Measurements from ENCODE around the gene PKN2. TPM values are rescaled to one million over a fixed set of nuclear protein-coding genes. Genes with fewer than 3 reads are reported as not detected.

The PKN2 gene
- total RNA-seq, 2 donors from 2014 or later: 19.8 to 22.1 TPM

DNA sequence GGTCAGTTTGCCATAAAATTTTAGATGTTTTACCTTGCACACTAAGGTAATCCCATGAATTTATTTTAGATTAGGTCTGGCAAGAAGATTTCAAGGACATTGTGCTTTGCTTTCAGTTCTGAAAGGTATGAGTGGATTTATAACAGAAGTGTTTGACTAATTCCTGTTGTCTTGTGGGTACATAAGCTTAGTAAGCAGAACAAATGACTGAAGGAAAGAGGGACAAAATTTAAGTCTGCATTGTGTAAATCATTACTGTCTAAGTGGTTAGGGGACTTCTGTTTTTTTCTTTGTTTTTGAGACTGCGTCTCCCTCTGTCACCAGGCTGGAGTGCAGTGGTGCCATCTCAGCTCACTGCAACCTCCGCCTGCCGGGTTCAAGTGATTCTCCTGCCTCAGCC, 60.1 kb downstream of the PKN2 start:
- 96% methylated on average over 3 of the region's 3 CpGs for WGBS, 2 donors
- Histone ChIP-seq H3K4me1 (no peaks in the 10 kb centered on the region), H3K9me3 (no peaks in the 10 kb centered on the region), H3K27me3 (no peaks in the 10 kb centered on the region), H3K27ac (no peak overlapping the region), H3K4me3 (no peak overlapping the region), H3K36me3 (replicated peaks in 1 of 2; ENCODE audit: insufficient read depth in 1 of 2, low read depth in 2 of 2) (no peaks in the 10 kb centered on the region)
- no peak for DNase-seq
- TF ChIP-seq, protein P1, sequence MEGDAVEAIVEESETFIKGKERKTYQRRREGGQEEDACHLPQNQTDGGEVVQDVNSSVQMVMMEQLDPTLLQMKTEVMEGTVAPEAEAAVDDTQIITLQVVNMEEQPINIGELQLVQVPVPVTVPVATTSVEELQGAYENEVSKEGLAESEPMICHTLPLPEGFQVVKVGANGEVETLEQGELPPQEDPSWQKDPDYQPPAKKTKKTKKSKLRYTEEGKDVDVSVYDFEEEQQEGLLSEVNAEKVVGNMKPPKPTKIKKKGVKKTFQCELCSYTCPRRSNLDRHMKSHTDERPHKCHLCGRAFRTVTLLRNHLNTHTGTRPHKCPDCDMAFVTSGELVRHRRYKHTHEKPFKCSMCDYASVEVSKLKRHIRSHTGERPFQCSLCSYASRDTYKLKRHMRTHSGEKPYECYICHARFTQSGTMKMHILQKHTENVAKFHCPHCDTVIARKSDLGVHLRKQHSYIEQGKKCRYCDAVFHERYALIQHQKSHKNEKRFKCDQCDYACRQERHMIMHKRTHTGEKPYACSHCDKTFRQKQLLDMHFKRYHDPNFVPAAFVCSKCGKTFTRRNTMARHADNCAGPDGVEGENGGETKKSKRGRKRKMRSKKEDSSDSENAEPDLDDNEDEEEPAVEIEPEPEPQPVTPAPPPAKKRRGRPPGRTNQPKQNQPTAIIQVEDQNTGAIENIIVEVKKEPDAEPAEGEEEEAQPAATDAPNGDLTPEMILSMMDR (IDR thresholded peaks at IDR 0.05): no peak
- no peak for TF ChIP-seq POLR2A (IDR thresholded peaks at IDR 0.05)
- ATAC-seq: no peak
- intact Hi-C loops (cut with DNase I): no loop called here

DNA sequence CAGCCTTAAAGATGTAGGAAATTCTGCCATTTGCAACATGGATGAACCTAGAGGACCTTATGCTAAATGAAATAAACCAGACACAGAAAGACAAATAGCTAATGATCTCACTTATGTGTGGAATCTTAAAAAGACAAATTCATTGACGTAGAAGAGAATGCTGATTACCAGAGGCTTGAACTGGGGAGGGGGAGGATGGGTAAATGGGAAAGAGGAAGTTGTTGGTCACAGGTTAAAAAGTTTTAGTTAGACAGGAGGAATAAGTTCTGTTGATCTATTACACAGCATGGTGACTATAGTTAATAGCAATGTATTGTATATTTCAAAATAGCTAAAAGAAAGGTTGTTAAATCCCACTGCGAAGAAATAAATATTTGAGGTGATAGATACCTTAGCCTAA, 62.8 kb downstream of the PKN2 start:
- DNase-seq: no peak
- Histone ChIP-seq H3K4me1 (no peaks in the 10 kb centered on the region), H3K9me3 (no peaks in the 10 kb centered on the region), H3K27ac (no peak overlapping the region), H3K36me3 (replicated peaks in 1 of 2; ENCODE audit: insufficient read depth in 1 of 2, low read depth in 2 of 2) (no peaks in the 10 kb centered on the region), H3K27me3 (no peaks in the 10 kb centered on the region), H3K4me3 (no peak overlapping the region)
- 94 to 96% methylated on average over 2 of the region's 2 CpGs for WGBS, 2 donors
- intact Hi-C loops (cut with DNase I): no loop called here
- no peak for ATAC-seq
- TF ChIP-seq, protein P1 (IDR thresholded peaks at IDR 0.05): no peak

DNA sequence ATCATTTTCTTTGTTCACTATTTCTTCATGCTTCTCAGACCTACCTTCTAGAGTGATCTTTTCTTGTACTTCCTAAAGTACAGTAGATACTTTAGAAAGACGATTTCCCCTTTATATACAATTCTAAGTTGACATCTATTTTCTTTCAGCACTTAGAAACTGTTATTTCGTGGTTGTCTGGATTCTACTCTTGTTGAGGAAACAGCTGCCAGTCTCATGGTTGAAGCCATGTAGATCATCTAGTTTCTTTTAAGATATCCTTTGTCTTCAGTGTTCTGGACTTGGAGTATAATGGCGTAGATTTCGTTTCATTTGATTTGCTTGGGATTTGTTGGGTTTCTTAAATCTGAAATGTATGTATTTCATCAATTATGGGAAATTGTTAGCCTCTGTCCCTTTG, 67.6 kb downstream of the PKN2 start:
- H3K4me1 ChIP-seq: no peaks in the 10 kb centered on the region
- no peak for ATAC-seq
- H3K36me3 ChIP-seq (replicated peaks in 1 of 2; ENCODE audit: insufficient read depth in 1 of 2, low read depth in 2 of 2): no peaks in the 10 kb centered on the region
- no peak overlapping the region for H3K27ac ChIP-seq
- no peaks in the 10 kb centered on the region for H3K27me3 ChIP-seq
- TF ChIP-seq, protein P1 (IDR thresholded peaks at IDR 0.05): no peak
- no peak for TF ChIP-seq POLR2A (IDR thresholded peaks at IDR 0.05)
- no peaks in the 10 kb centered on the region for H3K9me3 ChIP-seq
- WGBS, 2 donors: 90 to 93% methylated on average over 4 of the region's 4 CpGs
- intact Hi-C loops (cut with DNase I): no loop called here
- no peak for DNase-seq
- H3K4me3 ChIP-seq: no peak overlapping the region

DNA sequence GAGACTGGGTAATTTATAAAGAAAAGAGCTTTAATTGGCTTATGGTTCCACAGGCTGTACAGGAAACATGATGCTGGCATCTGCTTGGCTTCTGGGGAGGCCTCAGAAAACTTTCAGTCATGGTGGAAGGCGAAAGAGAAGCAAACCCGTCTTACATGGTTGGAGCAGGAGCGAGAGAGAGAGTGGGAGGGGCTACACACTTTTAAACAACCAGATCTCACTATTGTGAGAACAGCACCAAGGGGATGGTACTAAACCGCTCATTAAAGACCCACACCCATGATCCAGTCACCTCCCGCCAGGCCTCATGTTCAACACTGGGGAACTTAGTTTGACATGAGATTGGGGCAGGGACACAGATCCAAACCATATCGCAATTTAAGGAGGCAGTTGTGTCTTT, 69.4 kb downstream of the PKN2 start:
- no peak overlapping the region for H3K4me3 ChIP-seq
- intact Hi-C loops (cut with DNase I): no loop called here
- DNase-seq (no peak), ATAC-seq (no peak)
- H3K36me3 ChIP-seq (replicated peaks in 1 of 2; ENCODE audit: insufficient read depth in 1 of 2, low read depth in 2 of 2): no peaks in the 10 kb centered on the region
- H3K27me3 ChIP-seq: no peaks in the 10 kb centered on the region
- no peak overlapping the region for H3K27ac ChIP-seq
- TF ChIP-seq, protein P1 (IDR thresholded peaks at IDR 0.05): no peak
- TF ChIP-seq POLR2A (IDR thresholded peaks at IDR 0.05): no peak
- no peaks in the 10 kb centered on the region for H3K9me3 ChIP-seq
- 95 to 96% methylated on average over 6 of the region's 6 CpGs for WGBS, 2 donors
- H3K4me1 ChIP-seq: no peaks in the 10 kb centered on the region

DNA sequence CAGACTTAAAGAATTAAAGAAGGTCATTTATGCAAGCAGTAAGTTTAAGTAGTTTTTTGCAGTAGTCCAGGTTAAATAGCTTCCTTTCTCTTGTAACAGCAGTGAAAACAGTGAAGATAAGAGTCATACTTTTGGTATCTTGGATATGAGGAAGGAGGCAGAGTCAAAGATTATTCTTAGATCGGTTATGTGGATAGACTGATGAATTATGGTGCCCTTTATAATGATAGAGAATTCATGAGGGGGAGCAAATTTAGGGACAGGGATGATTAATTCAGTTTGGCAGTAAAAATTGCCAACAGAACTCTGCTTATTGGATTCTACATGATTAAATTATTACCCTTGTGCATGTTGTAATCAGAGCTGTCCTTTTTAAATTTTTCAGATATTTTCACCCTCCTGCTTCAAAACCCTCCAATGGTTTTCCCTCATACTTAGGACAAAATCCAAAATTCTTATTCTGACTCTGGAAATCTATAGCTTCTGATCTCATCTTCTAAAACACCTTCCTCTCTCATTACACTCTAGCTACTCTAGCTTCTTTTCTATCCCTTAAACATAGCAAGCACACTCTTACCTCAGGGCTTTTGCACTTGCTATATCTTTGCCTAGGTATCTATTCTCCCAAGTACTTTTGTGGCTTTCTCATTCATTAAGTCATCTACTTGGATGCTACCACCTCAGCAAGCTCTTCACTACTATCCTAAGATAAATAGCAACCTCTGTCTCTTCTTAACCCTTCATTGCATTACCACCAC, 79.8 kb downstream of the PKN2 start:
- Histone ChIP-seq H3K4me3 (no peak overlapping the region), H3K36me3 (replicated peaks in 1 of 2; ENCODE audit: insufficient read depth in 1 of 2, low read depth in 2 of 2) (no peaks in the 10 kb centered on the region), H3K9me3 (no peaks in the 10 kb centered on the region), H3K4me1 (no peaks in the 10 kb centered on the region), H3K27me3 (no peaks in the 10 kb centered on the region), H3K27ac (no peak overlapping the region)
- DNase-seq (no peak), ATAC-seq (no peak)
- intact Hi-C loops (cut with DNase I): no loop called here
- WGBS, 2 donors: 55 to 62% methylated on average over 1 of the region's 1 CpG
- no peak for TF ChIP-seq POLR2A (IDR thresholded peaks at IDR 0.05)
- TF ChIP-seq, protein P1 (IDR thresholded peaks at IDR 0.05): no peak

All from body of pancreas (tissue), 4 donors.